Fibroblast of villous mesenchyme (primary cell): Measurements from ENCODE around the gene UNC13C. TPM values are rescaled to one million over a fixed set of nuclear protein-coding genes. Genes with fewer than 3 reads are reported as not detected.

Source experiments
- DNase-seq: peaks from one replicate; pipeline ENCODE4 v3.0.0-alpha.2; 2010; ENCODE audit warnings: low read depth
- H3K4me3 ChIP-seq: 2 replicates; pipeline ENCODE4 v1.5.1; 2011; ENCODE audit warnings: low read depth, mild to moderate bottlenecking, low read length
- total RNA-seq: library from RNA; depleted of rRNA; stranded (reverse); fragments of >200 nt; gene quantifications from 2 replicates; pipeline ENCODE4 v1.2.3, GENCODE V29; 2012
- TF ChIP-seq, protein P1 (sequence below): IDR thresholded peaks from 2 replicates; pipeline ENCODE4 v1.5.1; 2012; ENCODE audit warnings: low read depth, mild to moderate bottlenecking, low read length; ENCODE audit not compliant: insufficient read depth

The UNC13C gene
- total RNA-seq, 1 donor = not detected

DNA sequence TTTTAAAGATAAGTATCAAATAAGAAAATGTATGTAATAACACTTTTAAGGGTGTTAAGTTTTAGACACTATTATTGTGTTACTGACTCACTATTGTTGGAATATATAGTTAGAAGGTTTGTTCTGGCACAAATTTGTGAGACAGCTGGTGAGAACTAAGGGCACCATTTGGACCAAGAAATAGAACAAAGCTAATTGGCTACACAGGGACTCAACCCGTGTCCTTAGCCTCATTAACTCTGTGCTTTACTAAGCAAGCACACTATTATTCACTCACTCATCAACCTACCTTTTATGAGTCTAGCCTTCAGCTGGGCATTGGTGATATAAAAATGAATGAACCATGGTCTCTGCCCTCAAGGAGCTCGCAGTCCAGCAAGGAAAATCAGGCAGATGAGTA lies 4.1 kb upstream of the UNC13C start:
- no peak for DNase-seq
- TF ChIP-seq, protein P1, sequence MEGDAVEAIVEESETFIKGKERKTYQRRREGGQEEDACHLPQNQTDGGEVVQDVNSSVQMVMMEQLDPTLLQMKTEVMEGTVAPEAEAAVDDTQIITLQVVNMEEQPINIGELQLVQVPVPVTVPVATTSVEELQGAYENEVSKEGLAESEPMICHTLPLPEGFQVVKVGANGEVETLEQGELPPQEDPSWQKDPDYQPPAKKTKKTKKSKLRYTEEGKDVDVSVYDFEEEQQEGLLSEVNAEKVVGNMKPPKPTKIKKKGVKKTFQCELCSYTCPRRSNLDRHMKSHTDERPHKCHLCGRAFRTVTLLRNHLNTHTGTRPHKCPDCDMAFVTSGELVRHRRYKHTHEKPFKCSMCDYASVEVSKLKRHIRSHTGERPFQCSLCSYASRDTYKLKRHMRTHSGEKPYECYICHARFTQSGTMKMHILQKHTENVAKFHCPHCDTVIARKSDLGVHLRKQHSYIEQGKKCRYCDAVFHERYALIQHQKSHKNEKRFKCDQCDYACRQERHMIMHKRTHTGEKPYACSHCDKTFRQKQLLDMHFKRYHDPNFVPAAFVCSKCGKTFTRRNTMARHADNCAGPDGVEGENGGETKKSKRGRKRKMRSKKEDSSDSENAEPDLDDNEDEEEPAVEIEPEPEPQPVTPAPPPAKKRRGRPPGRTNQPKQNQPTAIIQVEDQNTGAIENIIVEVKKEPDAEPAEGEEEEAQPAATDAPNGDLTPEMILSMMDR = no peak
- H3K4me3 ChIP-seq = no peak overlapping the region

DNA sequence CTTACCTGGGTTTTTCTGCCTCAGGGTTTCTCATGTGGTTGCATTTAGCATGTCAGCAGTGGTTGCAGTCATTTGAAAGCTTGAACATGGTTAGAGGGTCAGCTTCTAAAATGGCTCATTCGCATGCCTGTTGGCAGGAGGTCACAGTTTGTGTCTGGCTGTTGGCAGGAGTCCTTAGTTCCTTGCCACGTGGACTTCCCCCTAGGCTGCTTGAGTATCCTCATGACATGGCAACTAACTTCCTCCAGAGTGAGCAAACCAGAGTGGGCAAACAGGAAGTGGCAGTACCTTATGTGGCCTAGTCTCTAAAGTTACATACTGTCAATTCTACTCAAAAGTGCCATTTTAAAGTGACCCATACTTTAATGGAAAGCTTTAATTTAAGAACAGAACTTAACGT lies 3.4 kb upstream of the UNC13C start:
- TF ChIP-seq, protein P1 = no peak
- no peak for DNase-seq
- no peak overlapping the region for H3K4me3 ChIP-seq

DNA sequence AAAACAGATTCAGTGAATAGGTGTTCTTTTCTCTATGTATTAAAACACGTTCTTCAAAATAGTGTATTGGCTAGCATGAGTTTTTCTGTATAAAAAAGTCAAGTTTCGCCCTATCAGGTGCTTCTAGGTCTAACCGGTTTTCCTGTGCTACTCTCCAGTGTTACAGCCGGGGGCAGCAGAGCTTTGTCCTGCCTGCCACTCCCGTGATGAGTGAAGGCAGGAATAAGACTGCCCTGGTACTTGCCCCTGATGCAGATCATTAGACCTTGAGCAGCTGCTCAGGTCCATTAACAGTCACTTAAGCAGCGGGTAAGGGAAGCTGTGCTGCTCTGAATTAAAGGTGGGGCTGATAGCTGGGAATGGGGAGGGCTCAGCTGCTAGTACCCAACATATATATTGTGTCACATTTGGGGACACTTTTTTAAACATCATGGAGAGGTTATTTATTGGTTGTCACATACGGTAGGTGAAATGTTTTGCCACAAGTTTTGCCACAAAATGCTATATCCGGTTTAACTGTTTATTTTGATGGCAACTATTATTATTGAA lies 1.3 kb upstream of the UNC13C start:
- DNase-seq = no peak

DNA sequence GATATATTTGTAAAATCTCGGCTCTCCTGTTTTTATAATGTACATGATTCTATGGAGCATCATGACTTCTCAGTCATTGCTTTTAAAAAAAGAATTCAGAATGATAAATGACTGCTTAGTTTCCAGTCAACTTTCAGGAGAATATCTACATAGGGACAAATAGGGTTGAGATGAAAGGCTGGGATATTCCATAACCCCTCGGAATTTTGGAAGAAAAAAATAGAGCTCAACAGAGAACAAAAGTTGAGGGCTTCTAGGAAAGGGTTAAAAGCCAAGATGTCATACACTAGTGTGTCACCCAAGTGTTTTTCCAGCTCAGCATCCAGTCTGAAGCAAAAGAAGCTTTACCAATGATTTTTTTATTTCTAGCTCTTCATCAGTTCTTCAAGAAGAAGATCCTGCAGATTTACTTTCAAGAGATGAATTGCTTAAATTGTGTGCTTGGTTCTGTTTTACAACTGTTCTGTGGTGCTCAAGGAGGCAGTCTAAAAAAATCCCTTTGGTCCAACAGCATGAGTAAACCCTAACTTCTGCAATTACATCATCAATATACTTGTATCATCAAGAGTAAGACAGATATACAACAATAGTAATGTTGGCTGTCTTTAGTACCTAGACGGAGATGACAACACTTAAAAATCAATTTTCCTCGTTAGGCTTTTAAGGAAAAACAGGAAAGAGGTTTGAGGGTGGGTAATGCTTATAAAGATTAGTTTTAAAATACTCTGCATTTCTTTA lies 979 bp downstream of the UNC13C start:
- DNase-seq = no peak
- H3K4me3 ChIP-seq = no peak overlapping the region
- TF ChIP-seq, protein P1 = no peak

More for the DNA sequence above, 1.3 kb upstream of the UNC13C start:
- H3K4me3 ChIP-seq = no peak overlapping the region
- TF ChIP-seq, protein P1 = no peak

DNA sequence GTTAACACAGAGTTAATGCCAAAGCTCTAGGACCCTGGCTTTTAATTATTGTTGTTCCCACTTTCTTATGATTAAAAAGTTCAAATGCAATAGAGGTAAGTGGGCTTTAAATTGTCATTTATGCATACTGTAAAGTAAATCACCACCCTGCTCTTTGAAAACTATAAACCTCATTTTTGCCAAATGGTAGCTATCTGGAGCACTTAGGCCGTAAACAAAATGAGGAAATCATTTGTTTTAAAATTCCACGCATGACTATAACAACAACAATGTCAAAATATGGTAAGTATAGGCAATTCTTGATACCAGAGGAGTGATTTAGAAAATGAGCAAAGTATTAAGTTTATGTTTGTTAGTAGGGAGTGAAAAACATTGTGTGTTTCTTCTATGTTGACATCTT lies 1.8 kb downstream of the UNC13C start:
- DNase-seq = no peak
- no peak overlapping the region for H3K4me3 ChIP-seq
- TF ChIP-seq, protein P1 = no peak

DNA sequence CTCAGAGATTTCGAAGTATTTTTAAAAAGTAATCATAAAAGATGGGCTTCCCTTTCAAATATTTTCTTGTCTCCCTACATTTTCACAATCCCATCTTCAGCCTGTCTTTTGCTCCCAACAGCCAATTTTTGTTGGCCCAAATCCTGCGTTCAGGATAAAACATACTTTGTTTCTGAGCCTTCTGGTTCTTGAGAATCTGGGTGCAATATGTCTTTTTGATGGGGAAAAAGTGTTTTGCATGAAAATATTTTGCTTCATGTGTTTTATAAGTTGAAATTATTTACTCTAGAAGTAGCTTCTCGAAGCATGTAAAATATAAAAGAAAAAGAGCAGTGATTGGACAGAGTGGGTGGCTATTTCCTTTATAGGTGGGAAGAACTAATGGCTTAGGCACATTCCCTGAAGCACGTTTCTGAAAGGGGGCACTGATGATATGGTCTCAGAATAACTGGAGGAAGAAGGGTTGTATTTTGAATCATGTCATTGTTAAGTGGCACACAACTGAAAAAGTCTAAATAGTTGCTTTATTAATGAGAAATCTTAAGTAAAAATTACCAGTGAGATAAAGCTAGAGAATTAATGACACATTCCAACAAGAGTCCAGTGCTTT lies 3.9 kb downstream of the UNC13C start:
- H3K4me3 ChIP-seq = no peak overlapping the region
- TF ChIP-seq, protein P1 = no peak
- DNase-seq = no peak
